Endothelial cell of umbilical vein (primary cell): ENCODE data around the gene C20orf173. TPM values are rescaled to one million over a fixed set of nuclear protein-coding genes. Genes with fewer than 3 reads are reported as not detected.

ENCODE experiments used
- BruUV-seq: library from RNA; stranded (reverse); fragments of 400-500 nt; replicated peaks from 2 replicates; lab custom pipeline; 2021; lab: Mats Ljungman, UMichigan
- CTCF ChIA-PET: fragments of 300-600, 350-600 bp; sonication (Branson Sonifier 250); formaldehyde crosslinking; loops from one replicate; lab custom pipeline; 2021; ENCODE audit warnings: antibody characterized with exemption, inconsistent platforms; lab: Charles Lee
- POLR2A ChIA-PET: fragments of 300-600, 350-600 bp; sonication (Branson Sonifier 250); formaldehyde crosslinking; loops from one replicate; lab custom pipeline; 2021; ENCODE audit warnings: antibody characterized with exemption, inconsistent platforms; lab: Charles Lee
- DNase-seq: peaks from one replicate; pipeline ENCODE4 v3.0.0-alpha.2; 2011; ENCODE audit warnings: low read depth, low spot score
- FAIRE-seq: peaks from 2 replicates; lab custom pipeline; 2011; peaks lifted over from hg19 to GRCh38; lab: Jason Lieb, UNC
- H2AFZ ChIP-seq: 2 replicates; pipeline ENCODE4 v1.6.0; 2012; ENCODE audit warnings: low read depth, low read length, control low read depth, inconsistent platforms
- H3K27ac ChIP-seq: 2 replicates; pipeline ENCODE4 v1.5.1; 2011; ENCODE audit warnings: low read depth, mild to moderate bottlenecking, control low read depth, low read length, moderate library complexity; ENCODE audit not compliant: insufficient read depth
- H3K27me3 ChIP-seq, 2 experiments: 2 replicates each; pipeline versions ENCODE4 v1.6.0 to v1.6.1; 2011; ENCODE audit warnings: low read length in 2 of 2, mixed read lengths in 1 of 2; ENCODE audit not compliant: control insufficient read depth in 2 of 2, insufficient read depth in 2 of 2
- H3K36me3 ChIP-seq, 2 experiments: 2 replicates in 1 of 2; 3 replicates in 1 of 2; pipeline ENCODE4 v1.5.1; 2011; ENCODE audit warnings: low read length in 2 of 2, mild to moderate bottlenecking in 1 of 2, moderate library complexity in 1 of 2; ENCODE audit not compliant: control insufficient read depth in 2 of 2, insufficient read depth in 2 of 2; ENCODE audit errors: extremely low read depth in 1 of 2
- H3K4me1 ChIP-seq: 3 replicates; pipeline ENCODE4 v1.5.1; 2011; ENCODE audit warnings: mild to moderate bottlenecking, low read length; ENCODE audit not compliant: control insufficient read depth, insufficient read depth; ENCODE audit errors: extremely low read depth
- H3K4me2 ChIP-seq: 2 replicates; pipeline ENCODE4 v1.6.1; 2011; ENCODE audit warnings: low read length, control low read depth, mixed read lengths; ENCODE audit not compliant: insufficient read depth
- H3K4me3 ChIP-seq, 3 experiments: fragments of 200-600 bp in 1 of 3; sonication (generic), shearing (Covaris generic) in 1 of 3; replicated peaks in 1 of 3; 2 replicates each; pipeline ENCODE4 v1.5.1; 2011 to 2016; ENCODE audit warnings: control low read depth in 3 of 3, low read length in 3 of 3, mild to moderate bottlenecking in 2 of 3, inconsistent platforms in 1 of 3, low read depth in 1 of 3, moderate library complexity in 1 of 3; ENCODE audit not compliant: insufficient read depth in 1 of 3
- H3K79me2 ChIP-seq: 2 replicates; pipeline ENCODE4 v1.6.0; 2012; ENCODE audit warnings: low read length, inconsistent platforms; ENCODE audit not compliant: control insufficient read depth, insufficient read depth
- H3K9ac ChIP-seq: replicated peaks from 2 replicates; pipeline ENCODE3; 2011; ENCODE audit warnings: low read length, control low read depth; ENCODE audit not compliant: insufficient read depth; ENCODE audit errors: extremely low read depth
- H3K9me1 ChIP-seq: replicated peaks from 3 replicates; pipeline ENCODE4 v1.6.0; 2011; ENCODE audit warnings: mild to moderate bottlenecking, low read length; ENCODE audit not compliant: control insufficient read depth, insufficient read depth; ENCODE audit errors: extremely low read depth
- H3K9me3 ChIP-seq: replicated peaks from 2 replicates; pipeline ENCODE4 v1.5.1; 2012; ENCODE audit warnings: low read length, inconsistent platforms; ENCODE audit not compliant: control insufficient read depth, insufficient read depth
- H4K20me1 ChIP-seq: replicated peaks from 2 replicates; pipeline ENCODE3; 2011; ENCODE audit warnings: mild to moderate bottlenecking, low read length; ENCODE audit not compliant: control insufficient read depth, insufficient read depth; ENCODE audit errors: extremely low read depth
- CTCF ChIP-seq, 2 donors: IDR thresholded peaks; 1 replicate in 1 of 2; 2 replicates in 1 of 2; pipeline ENCODE4 v1.5.1; 2011; ENCODE audit warnings: low read length in 2 of 2, mild to moderate bottlenecking in 2 of 2, moderate library complexity in 2 of 2, control low read depth in 1 of 2, inconsistent platforms in 1 of 2, low read depth in 1 of 2; ENCODE audit not compliant: insufficient read depth in 1 of 2; ENCODE audit errors: extremely low read depth in 1 of 2
- EZH2 ChIP-seq: IDR thresholded peaks from 2 replicates; pipeline ENCODE4 v1.6.1; 2012; ENCODE audit warnings: borderline replicate concordance, low read depth, mild to moderate bottlenecking, moderate library complexity, low read length, inconsistent platforms; ENCODE audit not compliant: severe bottlenecking
- FOS ChIP-seq: IDR thresholded peaks from 2 replicates; pipeline ENCODE4 v1.6.1; 2011; ENCODE audit warnings: mild to moderate bottlenecking, low read length, moderate library complexity, borderline replicate concordance; ENCODE audit not compliant: insufficient read depth
- GATA2 ChIP-seq: IDR thresholded peaks from 2 replicates; pipeline ENCODE4 v1.7.0; 2011; ENCODE audit warnings: low read depth, mild to moderate bottlenecking, moderate library complexity, mixed read lengths, low read length; ENCODE audit not compliant: insufficient read length, insufficient read depth
- JUN ChIP-seq: IDR thresholded peaks from 2 replicates; pipeline ENCODE4 v1.6.1; 2011; ENCODE audit warnings: borderline replicate concordance, low read depth; ENCODE audit not compliant: insufficient read length, insufficient read depth
- MYC ChIP-seq: IDR thresholded peaks from one replicate; pipeline ENCODE4 v1.6.1; 2011; ENCODE audit warnings: mild to moderate bottlenecking, low read depth, low read length
- POLR2A ChIP-seq: IDR thresholded peaks from 2 replicates; pipeline ENCODE4 v1.6.1; 2012; ENCODE audit warnings: low read depth, mild to moderate bottlenecking, control low read depth, low read length
- POLR2AphosphoS5 ChIP-seq: IDR thresholded peaks from 2 replicates; pipeline ENCODE4 v1.6.1; 2012; ENCODE audit warnings: low read depth, mild to moderate bottlenecking, control low read depth, low read length, moderate library complexity; ENCODE audit not compliant: insufficient read depth
- dilution Hi-C: fragments of 300-500 bp; cut with MboI; formaldehyde crosslinking; loops from one replicate; pipeline ENCODE4 v1.15.0; 2019; ENCODE audit warnings: low sequenced_read_pairs; ENCODE audit not compliant: extremely low pct_ligation_motif_present
- intact Hi-C: fragments of 100-400 bp; cut with micrococcal nuclease; formaldehyde crosslinking; loops from one replicate; pipeline ENCODE4 v1.10.0; 2022
- polyA plus RNA-seq, 4 experiments: library from polyadenylated mRNA; depleted of rRNA in 3 of 4; stranded (reverse) in 3 of 4; unstranded in 1 of 4; fragments of >200 nt; gene quantifications; 2 replicates each; pipeline versions ENCODE4 v1.2.1 to v1.2.3, GENCODE V29; 2011 to 2012; ENCODE audit warnings: missing spikeins in 1 of 4
- total RNA-seq: library from RNA; stranded (reverse); gene quantifications from 2 replicates; pipeline ENCODE4 v1.2.3, GENCODE V29; 2021

C20orf173 gene
- total and polyA plus RNA-seq, 2 donors (not counting 3 experiments of a cell fraction or from before 2014, with no cell fraction given) = not detected

- FAIRE-seq (no peak), DNase-seq (no peak)
- Histone ChIP-seq H3K27me3 (no peaks in the 10 kb centered on the region), H3K9ac (no peak overlapping the region), H3K36me3 (peaks cover 12 to 50% of the 10 kb centered on the region in 2 experiments), H3K4me2 (no peak overlapping the region), H3K9me3 (no peaks in the 10 kb centered on the region), H2AFZ (no peak overlapping the region), H3K79me2 (no peaks in the 10 kb centered on the region), H3K27ac (no peak overlapping the region), H3K9me1 (no peaks in the 10 kb centered on the region), H3K4me1 (no peaks in the 10 kb centered on the region), H3K4me3 (no peak overlapping the region), H4K20me1 (no peaks in the 10 kb centered on the region)
- BruUV-seq = no TSS peak
- TF ChIP-seq FOS (no peak), POLR2A (no peak), CTCF (IDR thresholded peaks at IDR 0.05; ENCODE audit: extremely low read depth in 1 of 2, insufficient read depth in 1 of 2, low read depth in 1 of 2, low read length in 2 of 2) (no peak), JUN (no peak), EZH2 (no peak)
- dilution Hi-C loops = no loop called here
- ChIA-PET POLR2A (no interaction called here), CTCF (interaction anchor here (0.9 kb wide), 1 partner anchor 66 kb away, joined by 3 read pairs; no protein-coding TSS in a partner anchor)
- intact Hi-C loops = no loop called here
These were observed 23.5 kb upstream of the C20orf173 start for GRCh38 chr20:35552914-35553313.

DNA sequence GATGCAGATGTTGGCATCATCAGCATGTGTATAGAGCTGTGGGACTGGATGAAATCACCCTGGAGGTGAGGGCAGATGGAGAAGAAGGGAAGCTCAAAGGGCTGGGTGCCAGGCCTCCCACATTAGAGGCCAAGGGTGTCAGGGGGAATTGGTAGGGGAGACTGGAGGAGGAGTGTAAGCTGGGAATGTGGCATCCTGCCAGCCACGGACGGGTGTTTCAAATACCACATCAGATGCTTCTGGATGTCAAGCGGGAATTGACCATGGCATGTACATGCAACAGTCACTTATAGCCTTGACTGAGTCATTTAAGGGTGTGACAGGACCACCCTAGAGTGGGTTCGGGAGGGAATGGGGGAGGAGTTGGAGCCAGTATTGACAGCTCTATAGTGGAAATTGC lies 22.1 kb upstream of the C20orf173 start:
- peaks cover 12 to 42% of the 10 kb centered on the region in 2 experiments for H3K36me3 ChIP-seq
- no peak overlapping the region for H2AFZ ChIP-seq
- ChIA-PET CTCF (no interaction called here), POLR2A (no interaction called here)
- FAIRE-seq (no peak), DNase-seq (no peak)
- no peaks in the 10 kb centered on the region for H3K9me1 ChIP-seq
- no peak for TF ChIP-seq CTCF (IDR thresholded peaks at IDR 0.05; ENCODE audit: extremely low read depth in 1 of 2, insufficient read depth in 1 of 2, low read depth in 1 of 2, low read length in 2 of 2)
- TF ChIP-seq MYC = no peak
- TF ChIP-seq FOS = no peak
- TF ChIP-seq POLR2AphosphoS5 = no peak
- no peak for TF ChIP-seq POLR2A
- no peak for TF ChIP-seq GATA2
- no peaks in the 10 kb centered on the region for H4K20me1 ChIP-seq
- BruUV-seq = no TSS peak
- intact Hi-C loops (no loop called here), dilution Hi-C loops (no loop called here)
- H3K4me2 ChIP-seq = no peak overlapping the region
- H3K27me3 ChIP-seq = no peaks in the 10 kb centered on the region
- no peak overlapping the region for H3K27ac ChIP-seq
- H3K4me3 ChIP-seq = no peak overlapping the region
- H3K4me1 ChIP-seq = no peaks in the 10 kb centered on the region
- no peaks in the 10 kb centered on the region for H3K79me2 ChIP-seq
- no peak overlapping the region for H3K9ac ChIP-seq
- no peaks in the 10 kb centered on the region for H3K9me3 ChIP-seq
